Activated T-cell treated with anti-CD3 and anti-CD28 coated beads for 4 hours (primary cell): ENCODE data around the gene IFT74.
A peak's percentile ranks its signal among the peaks of the same experiment; 100 is the strongest.

Source experiments
- DNase-seq: peaks from one replicate; pipeline ENCODE4 v3.0.0-alpha.2; 2020

Gene IFT74

DNA sequence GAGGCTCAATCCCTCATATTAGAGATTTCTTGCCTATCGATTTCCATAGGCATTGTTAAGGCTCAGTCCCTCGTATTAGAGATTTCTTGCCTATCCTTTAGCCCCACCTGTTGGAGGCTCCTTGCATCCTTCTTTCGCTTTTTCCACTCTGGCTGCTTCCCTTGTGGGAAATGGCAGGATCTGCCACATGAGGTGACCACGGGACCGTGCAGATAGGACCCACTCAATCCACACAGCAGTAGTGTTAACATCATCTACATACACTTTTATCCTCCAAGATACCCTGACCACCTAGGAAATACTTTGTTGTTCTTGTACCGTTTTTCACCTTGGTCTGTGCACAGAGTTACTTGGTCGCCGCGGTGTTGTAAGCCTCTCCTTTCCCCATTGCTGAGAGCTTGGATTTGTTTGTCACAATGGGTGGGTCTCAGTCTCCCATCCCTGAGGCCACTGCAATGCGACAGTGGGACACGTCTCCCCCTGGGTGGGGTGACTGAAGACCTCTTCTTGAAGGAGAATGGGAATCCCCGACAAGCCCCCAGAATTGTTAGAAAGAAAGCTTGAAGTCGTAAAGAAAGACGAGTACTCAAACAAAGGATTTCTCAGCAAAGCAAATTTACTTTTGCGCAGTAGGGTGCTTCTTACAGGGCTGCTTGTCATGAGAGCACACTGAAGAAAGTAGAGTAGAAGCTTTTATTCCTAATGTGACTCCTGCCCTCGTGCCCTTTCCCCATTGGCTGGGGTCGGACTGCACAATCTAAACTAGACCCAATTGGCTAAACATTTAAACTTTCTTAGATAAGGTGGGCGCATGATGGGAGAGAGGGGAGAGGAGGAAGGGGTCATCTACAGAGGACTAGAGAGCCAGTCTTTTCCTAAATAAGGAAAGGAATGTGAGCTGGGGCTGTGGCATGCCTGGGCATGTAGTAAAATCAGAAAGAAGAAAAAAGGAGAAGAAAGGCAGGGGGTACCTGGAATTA is 19.8 kb downstream of the IFT74 start:
- no peak for DNase-seq

DNA sequence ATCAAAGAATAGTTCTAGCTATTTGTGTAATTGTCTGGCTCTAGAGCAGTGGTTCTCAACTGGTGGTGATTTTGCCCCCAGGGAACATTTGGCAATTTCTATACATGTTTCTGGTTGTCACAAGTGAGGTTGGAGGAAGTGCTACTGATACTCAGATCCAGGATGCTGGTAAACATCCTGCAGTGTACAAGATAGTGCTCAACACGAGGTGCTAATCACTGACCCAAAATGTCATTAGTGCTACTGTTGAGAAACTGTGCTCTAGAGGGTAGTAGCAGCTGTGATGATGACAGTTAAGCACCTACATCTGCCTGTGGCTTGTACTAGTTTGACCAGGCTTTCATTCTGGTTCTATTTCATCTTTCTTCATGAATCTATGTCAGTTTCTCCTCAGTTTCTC is 27.1 kb downstream of the IFT74 start:
- no peak for DNase-seq

DNA sequence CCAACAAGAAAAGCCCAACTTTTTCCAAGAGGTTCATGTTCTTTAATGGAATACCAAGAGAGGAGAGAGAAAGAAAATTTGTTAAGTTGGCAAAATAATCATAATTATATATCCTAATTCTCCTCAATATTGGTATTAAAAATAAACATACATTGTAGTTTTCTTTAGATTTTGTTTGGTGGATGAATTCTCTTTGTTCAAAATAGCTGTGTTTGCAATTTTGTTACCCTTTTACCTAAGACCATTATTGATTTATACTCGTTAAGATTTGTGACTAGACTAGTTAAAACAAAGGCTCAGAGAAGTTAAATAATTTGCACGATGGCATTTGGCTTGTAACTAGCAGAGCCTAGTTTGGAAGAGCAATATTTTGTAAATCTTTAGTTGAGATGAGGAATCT is 39.6 kb downstream of the IFT74 start:
- no peak for DNase-seq

DNA sequence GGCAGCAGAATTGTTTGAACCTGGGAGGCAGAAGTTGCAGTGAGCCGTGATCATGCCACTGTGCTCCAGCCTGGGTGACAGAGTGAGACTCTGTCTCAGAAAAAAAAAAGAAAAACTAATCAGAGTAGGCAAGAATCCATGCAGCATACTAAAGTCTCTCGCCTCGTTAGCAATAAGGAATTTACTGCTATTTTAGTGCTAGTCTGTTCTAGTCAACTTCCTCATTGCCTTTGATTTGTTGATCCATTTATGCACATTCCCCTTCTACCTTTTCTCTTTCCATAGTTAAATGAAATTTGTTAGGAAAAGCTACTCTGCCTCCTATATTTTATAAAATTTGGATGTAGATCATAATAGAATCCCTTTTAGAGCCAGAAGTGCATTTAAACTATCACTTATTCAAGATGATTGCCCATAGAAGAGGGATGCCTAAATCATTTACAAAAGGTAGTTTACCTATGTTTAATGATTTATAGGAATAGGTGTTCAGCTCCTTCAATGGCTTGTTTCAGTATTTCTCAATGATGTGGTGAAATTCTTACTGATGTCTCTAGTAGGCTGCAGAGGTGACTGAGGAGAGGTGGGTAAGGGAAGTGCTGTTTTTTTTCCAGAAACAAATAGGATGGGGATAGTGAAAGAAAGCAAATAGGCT is 47.3 kb downstream of the IFT74 start:
- DNase-seq: no peak

DNA sequence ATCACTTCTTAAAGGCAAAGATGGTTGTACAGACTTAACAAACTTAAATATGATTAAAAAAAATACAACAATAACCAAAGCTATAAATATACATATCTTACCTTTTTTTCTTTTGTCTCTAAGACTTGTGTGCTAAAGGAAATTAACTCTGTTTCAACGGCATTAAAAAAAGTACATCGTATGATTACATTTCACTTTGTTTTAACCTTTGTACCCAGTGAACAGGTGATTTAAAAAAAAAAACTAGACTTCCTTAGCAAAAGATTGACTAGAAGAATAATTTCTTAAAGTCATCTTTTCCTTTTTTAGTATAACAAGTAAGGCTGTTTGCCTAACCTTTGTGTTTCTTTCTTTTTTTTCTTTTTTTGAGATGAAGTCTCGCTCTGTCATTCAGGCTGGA is 49.3 kb downstream of the IFT74 start, which contains the start of gene LRRC19:
LRRC19 (minus strand) TSS at position 182 of the 400 bp plus-strand sequence. CDS start 5,978 bp downstream, outside the sequence.
- no peak for DNase-seq

DNA sequence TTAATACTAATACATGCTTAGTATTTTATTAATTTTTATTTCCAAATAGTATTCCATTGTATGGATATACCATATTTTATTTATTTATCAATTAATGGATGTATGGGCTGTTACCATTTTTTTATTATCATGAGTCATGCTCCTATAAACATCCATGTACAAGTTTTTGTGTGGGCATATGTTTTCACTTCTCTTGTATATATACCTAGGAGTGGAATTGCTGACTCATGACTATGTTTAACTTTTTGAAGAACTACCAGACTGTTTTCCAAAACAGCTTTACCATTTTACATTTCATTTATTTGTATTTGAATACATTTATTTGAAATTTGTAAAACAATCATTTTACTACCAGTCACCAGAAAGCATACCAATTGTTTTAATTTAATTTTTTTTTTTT is 63.4 kb downstream of the IFT74 start:
- no peak for DNase-seq

DNA sequence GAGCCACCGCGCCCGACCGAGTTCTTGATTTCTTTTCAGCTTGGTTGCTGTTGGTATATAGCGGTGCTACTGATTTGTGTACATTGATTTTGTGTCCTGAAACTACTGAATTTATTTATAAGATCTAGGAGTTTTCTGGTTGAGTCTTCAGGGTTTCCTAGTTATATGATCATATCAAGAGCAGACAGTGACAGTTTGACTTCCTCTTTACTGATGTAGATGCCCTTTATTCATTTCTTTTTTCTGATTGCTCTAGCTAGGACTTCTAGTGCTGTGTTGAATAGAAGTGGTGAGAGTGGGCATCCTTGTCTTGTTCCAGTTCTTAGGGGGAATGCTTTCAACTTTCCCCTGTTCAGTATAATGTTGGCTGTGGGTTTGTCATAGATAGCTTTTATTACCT is 66.7 kb downstream of the IFT74 start:
- DNase-seq: no peak

DNA sequence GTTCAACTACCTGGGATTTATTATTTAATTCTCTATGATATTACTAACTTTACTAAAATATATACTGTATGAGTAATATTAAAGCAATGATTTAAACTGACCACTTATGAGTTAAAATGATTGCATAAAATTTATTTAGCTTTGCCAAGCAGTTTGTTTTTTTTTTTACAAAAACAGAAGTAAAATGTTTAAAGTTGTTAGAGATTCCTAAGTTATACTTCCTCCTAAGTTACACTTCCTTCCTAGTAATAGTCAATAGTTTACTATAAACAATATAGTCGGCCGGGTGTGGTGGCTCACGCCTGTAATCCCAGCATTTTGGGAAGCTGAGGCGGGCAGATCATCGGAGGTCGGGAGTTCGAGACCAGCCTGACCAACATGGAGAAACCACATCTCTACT is 73.0 kb downstream of the IFT74 start:
- DNase-seq: no peak

DNA sequence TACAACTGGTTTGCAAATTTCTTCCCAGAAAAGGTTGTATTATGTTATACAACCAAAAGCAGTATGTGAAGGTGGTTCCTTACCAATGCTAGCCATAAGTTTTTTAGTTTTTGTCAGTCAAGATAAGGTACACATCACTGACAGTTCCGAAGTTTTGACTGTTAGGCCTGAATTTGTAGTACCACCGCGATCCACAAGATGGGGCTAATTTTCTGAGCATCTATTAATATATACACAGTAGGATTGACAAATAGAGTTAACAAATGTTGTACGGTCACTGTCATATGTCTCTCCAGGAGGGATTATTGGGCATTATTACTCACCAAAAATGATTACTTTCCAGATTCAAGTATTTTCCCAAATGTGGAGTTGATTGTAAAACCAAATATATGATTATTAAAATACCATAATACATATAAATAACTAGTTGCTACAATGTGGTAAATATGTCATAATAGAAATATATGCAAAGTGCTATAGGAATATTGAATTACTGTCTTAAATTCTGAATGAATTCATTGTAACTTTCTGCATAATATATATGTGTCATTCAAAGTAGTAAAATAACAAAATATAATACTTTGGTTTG is 77.7 kb downstream of the IFT74 start:
- peak; percentile 39 for DNase-seq

DNA sequence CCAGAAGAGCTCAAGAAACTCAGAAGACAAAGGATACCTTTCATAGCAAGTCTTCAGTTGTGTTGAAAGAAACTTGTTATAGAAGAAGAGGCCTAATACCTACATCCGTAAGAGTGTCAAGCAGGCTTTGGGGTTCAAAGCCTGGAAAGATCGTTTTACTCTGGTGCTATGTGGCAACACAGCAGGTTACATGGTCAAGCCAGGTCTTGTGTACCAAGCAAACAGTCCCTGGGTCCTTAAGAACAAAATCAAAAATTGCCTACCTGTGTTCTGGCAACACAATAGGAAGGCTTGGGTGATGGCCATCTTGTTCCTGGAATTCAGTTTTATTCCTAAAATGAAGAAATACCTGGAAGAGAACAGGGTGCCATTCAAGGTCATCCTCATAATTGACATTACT is 81.3 kb downstream of the IFT74 start:
- DNase-seq: no peak

DNA sequence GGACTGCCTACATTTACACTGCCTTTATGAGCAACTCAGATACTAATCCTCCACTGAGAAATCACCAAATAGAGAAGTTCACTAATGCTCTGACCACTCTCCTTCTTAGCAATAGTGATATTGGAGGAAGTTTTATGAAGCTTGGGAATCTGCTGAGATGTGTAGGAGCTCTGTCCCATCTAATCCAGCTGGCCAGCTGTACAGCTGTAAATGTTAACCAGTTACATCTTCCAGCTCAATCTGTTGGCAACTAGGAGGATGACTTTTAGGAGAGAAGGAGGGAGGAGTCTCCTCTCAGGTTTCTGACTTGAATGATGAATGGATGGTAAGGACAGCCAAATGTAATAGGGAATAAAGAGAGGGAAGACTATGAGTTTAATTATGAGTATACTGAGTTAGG is 85.5 kb downstream of the IFT74 start:
- DNase-seq: no peak

DNA sequence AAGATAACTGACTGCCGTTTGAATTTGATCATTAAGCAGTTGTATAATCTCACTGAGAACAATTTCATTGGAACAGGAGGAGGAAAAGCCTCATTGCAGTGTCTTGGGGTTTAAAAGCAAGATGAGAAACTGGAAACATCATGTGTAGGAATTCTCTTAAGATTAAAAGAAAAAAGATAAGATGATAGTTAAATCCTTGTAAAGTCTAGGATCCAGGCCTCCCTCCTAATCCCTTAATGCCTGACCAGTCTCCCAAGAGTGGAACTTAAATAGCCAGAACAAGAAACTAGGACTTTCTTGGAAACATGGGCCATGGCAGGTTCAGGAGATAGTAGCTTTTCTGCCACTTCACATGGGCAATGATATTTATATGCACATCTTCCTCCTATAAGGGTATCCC is 86.3 kb downstream of the IFT74 start:
- no peak for DNase-seq

DNA sequence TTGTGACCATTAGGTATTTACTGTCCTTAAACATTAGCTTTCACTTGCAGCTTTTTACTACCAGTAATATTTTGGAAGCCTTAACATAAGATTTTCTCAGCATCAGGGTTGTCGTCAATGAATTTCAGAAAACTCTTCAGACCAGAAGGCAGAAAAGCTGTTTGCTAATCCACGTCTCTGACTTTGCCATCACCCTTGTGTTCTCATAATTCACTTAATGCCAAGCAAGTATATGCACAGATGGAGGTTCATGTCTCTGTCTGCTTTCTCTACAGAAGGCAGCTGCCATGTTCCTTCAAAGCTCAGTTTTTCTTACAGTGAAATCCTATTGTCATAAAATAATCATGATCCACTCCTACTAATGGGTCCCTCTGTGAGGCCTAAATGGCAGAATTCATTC is 87.0 kb downstream of the IFT74 start:
- DNase-seq: no peak

DNA sequence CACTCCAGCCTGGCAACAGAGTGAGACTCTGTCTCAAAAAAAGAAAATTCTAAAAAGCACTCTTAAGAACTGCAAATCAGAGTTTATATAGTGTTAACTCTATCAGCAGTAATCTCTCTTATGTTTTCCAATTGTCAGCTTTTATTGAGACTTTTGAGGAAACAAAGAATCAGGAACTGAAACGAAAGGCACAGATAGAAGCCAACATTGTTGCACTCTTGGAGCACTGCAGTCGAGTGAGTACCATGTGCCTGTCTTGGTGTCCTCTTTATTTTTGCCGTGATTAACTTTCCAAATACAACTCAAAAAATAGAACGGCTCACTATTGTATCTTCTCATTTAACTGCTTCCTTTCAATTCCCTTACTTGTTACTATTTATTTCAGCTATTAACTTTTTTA is 90.9 kb downstream of the IFT74 start:
- no peak for DNase-seq

DNA sequence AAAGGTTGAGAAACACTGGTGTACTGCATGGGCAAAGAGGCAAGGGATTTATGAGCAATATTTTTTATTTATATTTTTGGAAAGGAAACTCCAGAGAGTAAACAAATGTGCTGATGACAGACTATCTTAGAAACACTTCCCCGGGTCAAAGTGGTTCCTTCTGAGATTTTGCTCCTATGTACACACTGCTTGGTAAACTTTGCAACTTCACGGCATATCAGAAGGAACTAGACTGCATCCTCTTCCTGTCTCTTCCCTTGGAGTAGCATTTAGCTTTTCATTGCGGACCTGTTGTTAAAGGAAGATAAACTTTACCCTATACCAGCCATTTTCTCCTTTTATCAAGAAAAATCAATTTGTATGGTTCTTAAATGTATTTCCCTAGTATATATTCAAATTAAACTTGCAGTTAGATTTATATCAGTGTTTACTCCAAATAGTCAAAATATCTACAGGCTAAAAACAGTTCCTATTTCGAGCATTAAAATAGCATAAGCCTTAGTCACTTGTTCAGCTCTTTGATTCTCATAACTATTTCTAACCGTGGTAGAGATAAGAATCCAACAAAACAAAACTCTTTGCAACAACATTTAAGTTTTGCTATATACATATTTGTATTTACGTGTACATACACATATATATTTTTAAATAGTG is 97.3 kb downstream of the IFT74 start:
- no peak for DNase-seq

DNA sequence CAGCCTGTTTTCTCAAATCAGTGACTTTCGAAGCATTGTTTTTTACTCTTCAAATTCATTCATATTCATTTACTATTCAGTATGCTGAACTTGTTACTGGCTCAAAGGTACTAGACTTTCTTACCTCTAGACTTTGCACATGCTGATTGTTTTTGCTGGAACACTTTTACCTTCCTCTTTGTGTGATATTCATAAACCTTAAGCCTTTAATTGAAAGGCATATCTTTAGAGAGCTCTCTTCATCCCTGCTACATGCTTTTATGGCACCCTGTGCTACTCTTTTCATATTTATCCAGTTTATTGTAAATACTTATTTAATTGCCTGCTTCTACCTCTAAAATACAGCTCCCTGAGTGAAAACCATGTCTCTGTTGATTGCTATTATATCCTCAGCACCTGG is 97.9 kb downstream of the IFT74 start:
- no peak for DNase-seq

DNA sequence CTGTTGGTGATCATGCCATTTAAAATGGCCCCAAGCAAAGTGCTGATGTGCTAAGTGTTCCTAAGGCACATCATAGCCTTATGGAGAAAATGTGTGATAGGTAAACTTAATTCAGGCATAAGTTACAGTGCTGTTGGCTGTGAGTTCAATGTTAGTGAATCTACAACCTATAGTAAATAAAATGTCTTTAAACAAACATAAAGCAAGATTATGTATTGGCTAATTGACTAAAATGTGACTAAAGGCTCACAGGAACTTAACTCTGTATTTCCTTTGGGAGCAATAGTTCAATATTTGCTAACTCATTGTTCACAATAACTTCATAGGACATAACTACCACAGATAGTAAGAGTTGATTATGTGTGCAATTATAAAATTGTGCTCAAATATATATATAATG is 98.6 kb downstream of the IFT74 start:
- no peak for DNase-seq

DNA sequence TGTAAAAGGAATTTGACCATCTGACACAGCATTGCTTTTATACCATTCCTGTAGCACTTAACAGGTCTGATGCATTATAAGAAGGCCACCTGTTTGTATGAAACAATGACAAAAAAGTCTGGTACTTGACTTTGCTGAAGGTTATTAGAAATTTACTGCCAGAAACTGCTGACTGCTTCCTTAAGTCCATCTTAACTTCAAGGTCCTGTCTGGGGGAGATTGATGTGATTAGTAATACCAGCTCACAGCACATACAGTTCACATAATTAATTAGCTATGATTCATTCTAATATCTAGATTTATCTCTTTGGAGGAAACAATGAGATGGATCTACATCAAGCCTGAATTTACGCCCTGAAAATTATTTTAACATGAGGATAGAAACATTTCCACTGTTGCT is 103.2 kb downstream of the IFT74 start:
- no peak for DNase-seq

DNA sequence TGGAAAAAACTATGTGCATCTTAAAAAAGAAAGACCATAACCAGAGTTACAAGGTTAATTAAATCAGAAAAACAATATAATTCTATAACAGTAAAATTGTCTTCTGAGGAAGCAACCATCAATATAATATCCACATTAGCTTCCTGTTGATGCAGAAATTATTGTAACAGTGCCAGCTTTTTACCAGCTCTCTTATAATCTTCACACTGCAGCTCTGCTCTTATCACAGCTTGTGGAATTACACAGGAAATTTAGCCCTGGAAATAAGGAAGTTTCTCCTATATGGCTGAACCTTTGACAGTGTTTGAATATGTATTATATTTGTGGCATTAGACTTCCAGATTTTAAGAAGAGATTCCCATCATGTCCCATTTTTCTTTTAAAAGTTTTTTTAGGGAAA is 103.7 kb downstream of the IFT74 start:
- no peak for DNase-seq

DNA sequence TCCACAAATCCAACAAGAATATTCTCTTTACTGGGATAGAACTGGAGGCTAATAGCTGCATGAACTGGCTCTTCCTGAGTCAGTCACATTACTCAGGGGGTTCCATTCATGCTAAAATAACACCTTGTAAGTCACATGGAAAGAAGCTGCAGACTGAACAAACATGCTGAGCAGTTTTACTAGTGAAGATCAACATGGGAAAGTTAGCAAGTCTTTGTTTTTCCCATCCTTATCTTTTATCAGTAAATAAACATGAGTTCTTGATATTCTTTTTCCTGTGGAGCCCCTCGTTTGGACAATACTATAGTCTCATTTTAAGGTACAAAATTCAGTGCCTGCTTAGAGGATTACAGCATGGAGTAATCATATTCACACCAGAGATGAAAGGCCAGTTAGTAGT is 109.1 kb downstream of the IFT74 start:
- DNase-seq: no peak

DNA sequence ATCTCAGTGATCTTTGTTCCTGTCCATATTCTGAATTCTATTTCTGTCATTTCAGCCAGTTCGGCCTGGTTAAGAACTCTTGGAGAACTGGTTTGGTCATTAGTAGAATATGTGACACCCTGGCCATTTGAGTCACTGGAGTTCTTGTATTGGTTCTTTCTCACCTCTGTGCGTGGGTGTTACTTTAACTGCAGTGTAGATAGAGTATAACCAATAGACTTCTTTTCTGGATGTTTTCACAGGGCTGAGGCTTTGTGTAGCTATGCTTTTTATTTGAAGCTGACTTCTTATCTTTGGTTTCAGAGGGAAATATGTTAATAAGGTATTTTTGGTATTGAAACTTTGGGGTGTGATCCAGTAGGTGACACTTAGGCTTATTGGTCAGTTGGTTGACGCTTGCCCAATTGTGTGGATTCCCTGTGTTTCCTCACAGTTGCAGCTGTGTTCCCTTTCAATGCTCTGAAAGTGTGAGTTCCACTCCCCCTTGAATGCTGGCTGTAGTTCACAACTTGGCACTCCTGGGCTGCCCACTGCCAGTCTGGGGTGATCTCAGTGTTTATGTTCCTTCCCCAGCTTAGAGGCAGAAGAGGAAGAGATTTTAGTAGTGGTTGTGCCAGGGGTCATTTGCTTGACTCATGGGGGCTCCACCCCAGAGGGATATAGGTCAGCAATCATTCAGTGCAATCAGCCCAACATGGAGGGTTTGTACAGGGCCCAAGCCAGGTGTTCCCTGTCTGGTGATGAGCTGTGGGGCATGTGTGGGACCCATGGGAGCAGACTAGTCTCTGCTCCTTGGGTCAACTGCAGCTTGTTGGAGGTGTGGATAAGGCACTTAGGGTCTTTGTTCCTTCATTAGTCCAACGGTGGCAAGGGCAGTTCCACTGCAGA is 117.9 kb downstream of the IFT74 start:
- DNase-seq: no peak

DNA sequence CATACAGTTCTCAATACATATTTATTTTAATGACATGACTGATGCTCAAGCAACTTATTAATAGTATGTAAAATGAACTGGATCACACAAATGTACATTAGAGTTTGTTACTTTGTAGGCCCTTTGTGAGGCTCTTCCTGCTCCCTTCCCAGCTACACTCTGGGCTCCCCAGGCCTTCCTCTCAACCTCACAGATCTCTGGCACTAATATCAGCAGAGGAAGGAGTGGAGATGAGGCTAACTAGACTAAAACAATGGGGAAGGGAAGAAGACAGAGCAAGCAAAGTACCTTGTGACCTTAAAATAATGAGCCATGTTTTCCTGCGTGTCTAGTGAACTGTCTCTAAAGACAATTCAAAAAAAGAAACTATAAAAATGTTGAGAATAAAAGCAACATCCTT is 122.5 kb downstream of the IFT74 start:
- no peak for DNase-seq
